Activated naive CD8-positive, alpha-beta T cell (primary cell): ENCODE data around the gene GRIP2.

Experiments
- H3K27ac Mint-ChIP-seq: one replicate; pipeline ENCODE4 v1.8.0; 2021; ENCODE audit warnings: mixed read lengths
- H3K27me3 Mint-ChIP-seq: one replicate; pipeline ENCODE4 v1.8.0; 2021; ENCODE audit warnings: mixed read lengths
- H3K36me3 Mint-ChIP-seq: one replicate; pipeline ENCODE4 v1.8.0; 2021; ENCODE audit warnings: mixed read lengths
- H3K4me1 Mint-ChIP-seq: one replicate; pipeline ENCODE4 v1.8.0; 2021; ENCODE audit warnings: low read depth, mixed read lengths
- H3K4me3 Mint-ChIP-seq: one replicate; pipeline ENCODE4 v1.8.0; 2021; ENCODE audit warnings: mild to moderate bottlenecking, mixed read lengths
- H3K9me3 Mint-ChIP-seq: one replicate; pipeline ENCODE4 v1.8.0; 2021; ENCODE audit warnings: low read depth, mixed read lengths

Gene GRIP2

DNA sequence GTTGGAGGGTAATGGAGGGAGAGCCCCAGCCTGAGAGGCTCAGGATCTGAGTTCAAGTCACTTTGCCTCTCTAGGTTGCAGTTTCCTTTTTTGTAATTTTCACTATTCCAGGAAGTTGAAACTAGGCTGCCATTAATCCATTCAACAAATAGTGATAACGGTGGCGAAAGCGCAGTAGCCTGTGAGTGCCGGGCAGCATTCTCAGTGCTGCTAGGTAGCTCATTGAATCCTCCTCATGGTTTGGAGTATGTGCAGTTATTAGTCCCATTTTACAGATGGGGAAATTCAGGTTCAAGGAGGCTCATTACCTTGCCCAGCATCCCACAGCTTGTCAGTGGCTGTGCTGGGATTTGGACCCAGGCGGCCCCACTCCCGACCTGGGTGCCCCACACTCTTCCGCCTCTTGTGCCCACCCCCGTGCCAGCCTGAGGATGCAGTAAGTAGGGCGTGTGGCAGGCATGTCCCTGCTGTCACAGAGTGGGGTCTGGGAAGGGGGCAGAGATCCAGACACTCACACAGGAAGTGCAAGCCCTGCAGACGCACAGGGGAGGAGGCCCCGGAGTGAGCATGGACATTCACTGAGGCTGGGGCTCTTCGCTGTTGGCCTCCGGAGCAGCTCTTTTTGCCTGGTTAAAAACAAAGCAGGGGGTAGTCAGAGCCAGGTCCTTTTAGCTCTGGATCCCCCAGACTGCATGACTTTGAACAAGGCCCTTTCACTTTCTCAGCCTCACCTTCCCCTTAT, 79.0 kb downstream of the GRIP2 start:
- no peaks in the 10 kb centered on the region for H3K9me3 Mint-ChIP-seq
- no peak overlapping the region for H3K4me3 Mint-ChIP-seq
- peaks cover 4% of the 10 kb centered on the region for H3K36me3 Mint-ChIP-seq
- H3K4me1 Mint-ChIP-seq: peaks cover 4% of the 10 kb centered on the region
- peak overlapping the region; percentile 34 for H3K27ac Mint-ChIP-seq
- H3K27me3 Mint-ChIP-seq: no peaks in the 10 kb centered on the region

DNA sequence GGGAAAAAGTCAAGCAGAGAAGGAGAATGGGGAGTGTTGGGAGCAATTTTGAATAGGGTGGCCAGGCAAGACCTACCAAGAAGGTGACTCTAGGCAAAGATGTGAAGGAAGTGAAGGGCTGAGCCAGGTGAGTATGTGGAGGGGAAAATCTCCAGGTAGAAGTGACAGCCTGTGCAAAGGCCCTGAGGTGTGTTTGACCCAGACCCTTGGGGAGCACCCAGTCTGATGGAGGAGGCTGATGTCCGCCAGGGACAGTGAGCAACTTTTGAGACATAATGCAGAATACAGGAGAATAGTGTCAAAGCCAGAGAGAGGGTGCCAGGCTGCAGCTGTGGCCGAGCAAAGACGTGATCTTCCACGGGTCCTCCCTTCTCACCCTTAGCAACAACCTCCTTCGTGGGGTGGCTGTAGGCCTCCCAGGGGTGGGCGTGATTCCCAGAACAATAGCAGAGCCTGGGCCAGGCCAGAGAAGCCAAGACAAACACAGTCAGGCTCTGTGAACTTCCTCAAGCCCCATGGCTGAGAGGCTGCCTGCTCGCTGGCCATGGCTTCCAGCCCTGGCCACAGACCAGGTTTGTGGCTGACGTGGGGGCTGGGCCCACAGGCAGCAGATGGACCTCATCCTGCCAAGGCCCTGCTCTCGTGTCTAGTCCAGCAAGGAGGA, 79.7 kb downstream of the GRIP2 start:
- Mint-ChIP-seq H3K4me3 (no peak overlapping the region), H3K36me3 (peaks cover 4% of the 10 kb centered on the region), H3K4me1 (peaks cover 4% of the 10 kb centered on the region), H3K9me3 (no peaks in the 10 kb centered on the region), H3K27me3 (no peaks in the 10 kb centered on the region), H3K27ac (peak overlapping the region; percentile 62)

DNA sequence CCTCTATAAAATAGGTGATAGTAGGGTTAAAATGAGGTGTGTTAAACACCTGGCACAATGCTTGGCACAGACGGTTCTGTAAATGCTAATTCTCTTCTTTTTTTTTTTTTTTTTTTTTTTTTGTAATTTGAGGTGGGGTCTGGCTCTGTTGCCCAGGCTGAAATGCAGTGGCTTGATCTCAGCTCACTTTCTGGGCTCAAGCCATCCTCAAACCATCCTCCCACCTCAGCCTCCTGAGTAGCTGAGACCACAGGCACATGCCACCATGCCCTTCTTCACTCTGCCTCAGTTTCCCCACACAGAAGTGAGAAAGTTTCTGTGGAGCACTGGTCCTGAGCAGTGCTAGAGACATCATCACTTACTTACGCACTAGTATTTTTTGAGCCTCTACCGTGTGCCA, 80.4 kb downstream of the GRIP2 start:
- no peak overlapping the region for H3K27ac Mint-ChIP-seq
- H3K9me3 Mint-ChIP-seq: no peaks in the 10 kb centered on the region
- H3K4me3 Mint-ChIP-seq: no peak overlapping the region
- peaks cover 4% of the 10 kb centered on the region for H3K4me1 Mint-ChIP-seq
- peaks cover 4% of the 10 kb centered on the region for H3K36me3 Mint-ChIP-seq
- no peaks in the 10 kb centered on the region for H3K27me3 Mint-ChIP-seq

DNA sequence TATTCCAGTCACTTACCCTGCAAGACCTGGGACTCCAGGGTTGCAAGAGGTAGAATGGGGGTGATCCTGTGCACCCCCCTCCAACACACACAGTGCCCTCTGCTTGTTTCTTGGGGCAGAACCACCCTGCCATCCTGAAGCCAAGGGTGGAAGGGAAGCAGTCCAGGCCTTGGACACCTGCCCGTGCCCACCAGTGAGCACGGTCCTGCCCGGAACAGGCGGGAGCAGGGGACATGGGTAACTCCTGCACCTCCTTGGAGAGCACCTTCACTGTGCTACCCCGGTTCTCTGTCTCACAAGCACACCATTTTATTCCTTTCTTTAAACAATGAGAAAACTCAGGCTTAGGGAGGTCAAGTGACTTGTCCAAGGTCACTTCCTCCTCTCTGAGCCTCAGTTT, 80.8 kb downstream of the GRIP2 start:
- H3K27ac Mint-ChIP-seq: no peak overlapping the region
- peaks cover 4% of the 10 kb centered on the region for H3K36me3 Mint-ChIP-seq
- H3K4me3 Mint-ChIP-seq: no peak overlapping the region
- H3K4me1 Mint-ChIP-seq: peaks cover 4% of the 10 kb centered on the region
- no peaks in the 10 kb centered on the region for H3K9me3 Mint-ChIP-seq
- H3K27me3 Mint-ChIP-seq: no peaks in the 10 kb centered on the region

DNA sequence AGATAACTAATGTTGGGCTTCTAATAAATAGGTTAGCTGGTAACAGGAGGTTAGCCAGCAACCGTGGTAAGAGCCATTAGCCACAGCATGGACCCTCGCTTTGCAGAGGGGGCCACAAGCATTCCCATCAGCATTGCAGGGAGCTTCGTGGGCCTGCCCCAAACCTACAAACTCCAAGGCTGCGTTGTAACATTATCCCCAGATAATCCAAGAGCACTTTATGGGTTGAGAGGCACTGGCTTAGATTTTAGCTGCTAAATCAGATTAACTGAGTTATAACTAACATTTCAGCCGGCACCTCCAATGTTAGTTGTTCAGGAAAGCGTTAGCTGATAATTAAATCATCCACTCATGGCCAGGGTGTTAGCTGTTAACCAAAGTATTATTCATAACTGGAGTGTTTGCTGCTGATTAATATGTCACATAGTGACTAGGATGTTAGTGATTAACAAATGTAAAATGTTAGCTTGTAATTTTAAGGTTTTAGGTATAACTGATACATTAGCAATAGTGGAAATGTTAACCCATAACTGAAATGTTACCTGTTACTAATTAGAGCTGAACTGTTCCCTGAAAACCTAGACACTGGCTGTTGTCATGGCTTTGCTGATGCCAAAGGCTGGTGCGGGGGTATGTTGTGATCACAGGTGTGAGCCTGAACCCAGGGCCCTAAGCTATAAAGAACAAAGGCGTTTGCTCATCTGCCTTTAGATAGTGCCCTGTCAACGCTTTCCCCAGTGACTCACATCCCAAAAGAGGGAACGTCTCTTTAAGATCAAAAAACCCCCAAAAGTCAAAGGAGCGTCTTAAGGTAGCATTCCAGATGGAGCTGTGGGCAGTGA, 81.5 kb downstream of the GRIP2 start:
- Mint-ChIP-seq H3K36me3 (peaks cover 4% of the 10 kb centered on the region), H3K4me1 (peaks cover 4% of the 10 kb centered on the region), H3K27me3 (no peaks in the 10 kb centered on the region), H3K27ac (no peak overlapping the region), H3K4me3 (no peak overlapping the region), H3K9me3 (no peaks in the 10 kb centered on the region)

DNA sequence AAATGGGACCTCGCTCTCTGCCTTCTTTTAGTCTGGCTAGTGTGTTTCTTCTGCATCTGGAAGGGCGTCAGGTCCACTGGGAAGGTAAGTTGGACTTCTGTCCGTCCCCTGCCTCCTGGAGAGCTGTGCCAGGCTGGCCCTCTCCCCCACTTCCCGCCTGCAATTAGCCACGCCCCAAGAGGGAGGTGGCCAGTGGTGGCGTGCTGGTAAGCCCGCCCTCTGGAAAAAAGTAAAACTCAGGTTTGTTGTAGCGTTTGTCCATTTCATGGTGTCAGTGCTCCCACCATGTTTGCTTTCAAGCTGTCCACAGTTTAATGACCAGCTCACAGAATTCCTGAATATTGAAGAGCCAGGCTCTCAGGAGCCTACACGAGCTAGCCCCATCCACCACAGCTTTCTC, 82.1 kb downstream of the GRIP2 start:
- Mint-ChIP-seq H3K27ac (no peak overlapping the region), H3K9me3 (no peaks in the 10 kb centered on the region), H3K4me3 (no peak overlapping the region), H3K36me3 (peaks cover 4% of the 10 kb centered on the region), H3K4me1 (peaks cover 4% of the 10 kb centered on the region), H3K27me3 (no peaks in the 10 kb centered on the region)

DNA sequence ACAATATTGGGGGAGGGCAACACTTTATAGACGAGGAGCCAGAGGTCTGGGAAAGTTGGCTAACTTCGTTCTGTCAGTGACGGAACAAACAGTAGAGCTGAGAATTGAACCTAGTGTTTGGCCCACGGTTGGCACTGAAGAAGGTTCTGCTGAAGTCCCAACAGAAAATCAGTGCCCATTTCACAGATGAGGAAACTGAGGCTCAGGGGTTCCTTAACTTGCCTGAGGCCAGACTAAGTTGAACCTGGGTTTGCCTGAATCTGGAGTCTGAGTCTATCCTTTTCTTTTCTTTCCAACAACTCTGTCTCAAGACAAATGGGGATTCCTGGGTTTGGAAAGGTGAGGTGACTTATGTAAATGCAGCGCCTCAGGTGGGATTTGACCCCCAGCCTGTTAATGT, 82.7 kb downstream of the GRIP2 start:
- Mint-ChIP-seq H3K4me3 (no peak overlapping the region), H3K4me1 (peaks cover 1% of the 10 kb centered on the region), H3K36me3 (peaks cover 4% of the 10 kb centered on the region), H3K27ac (no peak overlapping the region), H3K9me3 (no peaks in the 10 kb centered on the region), H3K27me3 (no peaks in the 10 kb centered on the region)

DNA sequence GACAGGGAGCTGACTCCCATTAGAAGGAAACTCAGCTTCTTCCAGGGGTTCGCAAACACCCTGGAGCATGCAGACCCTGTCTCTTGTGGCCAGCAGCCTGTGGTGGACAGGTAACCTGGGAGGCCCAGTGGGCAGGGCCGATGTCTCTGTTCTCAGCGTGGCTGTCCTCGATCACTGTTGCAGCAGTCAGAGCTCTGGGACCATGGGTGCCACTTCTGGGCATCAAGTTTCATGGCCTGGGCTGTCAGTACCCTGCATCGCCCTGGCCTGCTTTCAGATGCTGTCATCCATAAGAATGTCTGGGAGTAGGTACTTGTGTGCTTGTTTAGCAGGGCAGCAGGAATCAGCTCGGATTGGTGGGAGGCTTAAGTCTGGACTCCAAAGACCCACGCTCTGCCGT, 83.3 kb downstream of the GRIP2 start:
- Mint-ChIP-seq H3K36me3 (peaks cover 4% of the 10 kb centered on the region), H3K9me3 (no peaks in the 10 kb centered on the region), H3K4me3 (no peak overlapping the region), H3K27me3 (no peaks in the 10 kb centered on the region), H3K27ac (no peak overlapping the region), H3K4me1 (no peaks in the 10 kb centered on the region)

DNA sequence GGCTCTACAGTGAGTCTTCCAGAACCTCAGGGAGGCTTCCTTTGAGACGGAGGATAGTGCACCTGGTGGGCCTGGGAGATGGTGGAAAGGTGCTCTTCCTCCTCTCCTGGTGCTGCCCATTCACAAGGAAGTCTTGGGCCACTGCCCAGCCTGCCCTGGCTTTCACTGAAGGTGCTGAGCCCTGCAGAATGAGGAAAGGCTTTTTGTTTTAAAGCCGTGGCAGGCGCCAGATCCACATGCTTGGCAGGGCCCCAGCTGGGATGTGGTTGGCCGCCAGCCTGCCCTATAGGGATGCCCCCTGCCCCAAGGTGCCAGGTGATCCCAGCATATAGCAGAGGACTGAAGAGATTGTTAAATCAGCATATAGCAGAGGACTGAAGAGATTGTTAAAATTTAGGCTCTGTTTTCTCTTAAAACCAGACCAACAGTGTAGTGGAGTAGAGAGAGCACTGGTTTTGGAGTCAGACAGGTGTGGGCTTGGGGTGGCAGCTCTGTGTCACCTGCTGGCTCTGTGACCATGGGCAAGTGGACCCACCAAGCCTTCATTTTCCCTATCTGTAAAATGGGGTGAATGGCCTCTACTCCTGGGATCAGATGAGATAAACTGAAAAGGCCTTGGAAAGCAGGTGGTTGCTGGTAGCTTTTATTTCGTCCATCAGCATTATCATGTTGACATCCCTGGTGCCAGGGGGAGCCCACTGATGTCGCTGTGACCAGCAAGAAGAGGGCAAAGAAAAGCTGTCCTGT, 84.4 kb downstream of the GRIP2 start:
- H3K9me3 Mint-ChIP-seq: no peaks in the 10 kb centered on the region
- no peak overlapping the region for H3K27ac Mint-ChIP-seq
- peaks cover 4% of the 10 kb centered on the region for H3K36me3 Mint-ChIP-seq
- no peaks in the 10 kb centered on the region for H3K4me1 Mint-ChIP-seq
- no peaks in the 10 kb centered on the region for H3K27me3 Mint-ChIP-seq
- H3K4me3 Mint-ChIP-seq: no peak overlapping the region

DNA sequence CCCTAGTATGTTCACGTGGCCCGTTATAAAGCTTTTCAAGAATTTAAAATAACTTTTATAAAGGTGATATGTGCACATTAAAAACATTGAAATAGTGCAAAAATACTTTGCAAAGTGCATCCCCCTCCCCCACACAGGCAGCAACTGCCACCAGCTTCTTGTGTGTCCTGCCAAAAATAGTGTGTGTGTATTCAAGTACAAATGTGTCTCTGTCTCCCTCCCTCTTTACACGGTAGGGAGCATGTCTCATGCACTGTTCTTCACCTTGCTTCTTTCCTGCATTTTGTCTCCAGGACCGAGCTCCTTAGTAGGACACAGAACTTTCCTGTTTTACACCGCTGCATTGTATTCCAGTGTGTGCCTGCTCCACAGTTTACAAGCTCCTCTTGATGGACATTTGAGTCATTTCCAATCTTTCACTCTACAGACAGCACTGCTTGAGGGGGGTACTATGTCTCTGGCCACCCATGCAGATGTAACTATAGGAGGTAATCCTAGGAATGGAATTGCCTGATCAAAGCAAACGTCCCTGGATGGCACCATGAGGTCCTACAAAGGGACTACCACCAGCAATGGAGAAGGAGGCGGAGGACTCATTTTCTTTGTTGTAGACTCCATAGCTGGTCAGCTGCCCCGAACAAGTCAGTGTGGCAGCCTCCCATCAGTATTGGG, 85.4 kb downstream of the GRIP2 start:
- H3K4me1 Mint-ChIP-seq: no peaks in the 10 kb centered on the region
- no peaks in the 10 kb centered on the region for H3K9me3 Mint-ChIP-seq
- H3K27ac Mint-ChIP-seq: no peak overlapping the region
- no peak overlapping the region for H3K4me3 Mint-ChIP-seq
- peaks cover 4% of the 10 kb centered on the region for H3K36me3 Mint-ChIP-seq
- H3K27me3 Mint-ChIP-seq: no peaks in the 10 kb centered on the region

DNA sequence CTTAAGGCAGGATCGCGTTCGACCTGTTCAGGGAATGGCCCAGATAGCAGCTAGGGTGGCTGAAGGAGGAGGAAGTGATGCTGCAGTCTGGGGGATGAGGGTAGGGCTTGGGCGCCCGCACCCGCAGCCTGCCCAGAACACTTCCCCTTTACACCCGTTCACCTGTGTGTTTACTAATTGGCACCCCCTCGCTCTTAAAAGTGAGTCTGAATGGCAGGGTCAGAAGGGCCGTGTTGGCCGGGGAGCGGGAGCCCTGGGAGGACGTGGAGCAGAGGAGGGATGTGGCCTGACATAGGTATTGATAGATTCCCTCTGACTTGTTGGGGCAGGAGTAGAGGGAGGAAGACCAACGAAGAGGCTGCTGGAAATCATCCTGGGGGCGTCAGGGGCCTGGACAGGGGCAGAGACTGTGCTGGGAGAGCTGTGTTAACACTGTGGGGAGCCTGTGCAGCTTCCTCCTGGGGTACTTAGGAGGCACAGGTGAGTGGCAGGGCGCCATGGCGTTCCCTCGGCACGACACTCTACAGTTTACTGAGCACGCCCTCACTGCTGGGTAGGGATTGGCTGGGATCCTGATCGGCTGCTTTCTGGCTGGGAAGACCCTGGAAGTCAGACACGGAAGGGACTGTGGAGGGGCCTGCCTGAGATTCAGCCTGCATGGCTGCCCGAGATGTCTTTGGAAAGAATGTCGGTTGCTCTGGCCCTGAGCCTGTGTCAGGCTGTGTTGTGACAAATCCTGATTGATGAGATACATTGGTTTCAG, 86.1 kb downstream of the GRIP2 start:
- Mint-ChIP-seq H3K27me3 (no peaks in the 10 kb centered on the region), H3K36me3 (peaks cover 2% of the 10 kb centered on the region), H3K27ac (no peak overlapping the region), H3K4me1 (no peaks in the 10 kb centered on the region), H3K9me3 (no peaks in the 10 kb centered on the region), H3K4me3 (no peak overlapping the region)

DNA sequence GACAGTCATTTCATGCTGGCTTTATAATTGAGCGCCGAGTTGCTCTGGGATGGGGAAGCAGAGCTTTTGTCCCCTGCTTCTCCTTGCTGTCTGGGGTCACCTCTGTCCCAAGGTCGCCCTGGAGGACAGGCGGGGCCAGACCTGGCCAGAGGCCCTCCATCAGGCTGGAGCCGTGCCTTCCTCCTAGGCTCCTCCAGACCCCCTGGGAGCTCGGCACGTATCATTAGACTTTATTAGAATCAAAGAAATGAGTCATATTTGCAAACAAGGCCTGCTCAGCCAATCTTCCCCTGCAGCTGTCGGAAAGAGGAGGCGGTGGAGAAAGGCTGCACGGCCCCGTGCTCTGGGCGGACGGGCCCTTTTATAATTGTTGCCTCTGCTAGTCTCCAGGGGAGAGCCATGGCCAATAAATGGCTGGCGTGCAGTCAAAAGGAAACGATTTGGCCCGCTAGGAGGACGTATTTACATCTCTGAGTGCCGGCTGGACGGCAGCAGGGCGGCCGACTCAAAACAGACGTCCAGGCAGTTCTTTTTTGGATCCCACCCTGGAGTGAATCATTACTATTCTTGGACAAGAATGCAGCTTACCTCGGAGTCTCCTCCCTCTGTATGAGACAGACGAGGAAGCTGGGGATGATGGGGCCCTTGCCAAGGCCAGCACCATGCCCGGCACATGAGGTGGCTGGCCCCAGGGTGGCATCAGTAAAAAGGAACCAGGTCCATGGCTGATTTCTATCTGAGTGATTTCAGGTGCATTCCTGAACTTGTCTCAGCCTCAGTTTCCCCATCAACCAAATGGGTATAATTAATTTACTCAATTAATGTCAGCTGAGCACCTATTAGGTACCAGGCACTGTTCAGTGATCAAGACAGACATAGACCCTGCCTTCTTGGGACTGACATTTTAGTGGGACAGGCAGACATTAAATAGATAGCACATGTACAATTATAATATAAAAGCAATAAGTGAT, 87.1 kb downstream of the GRIP2 start:
- Mint-ChIP-seq H3K27me3 (no peaks in the 10 kb centered on the region), H3K4me1 (no peaks in the 10 kb centered on the region), H3K9me3 (no peaks in the 10 kb centered on the region), H3K36me3 (peaks cover 5% of the 10 kb centered on the region), H3K4me3 (no peak overlapping the region), H3K27ac (no peak overlapping the region)
